ENCODE measurements around the gene KCTD16. TPM values are rescaled to one million over a fixed set of nuclear protein-coding genes. Genes with fewer than 3 reads are reported as not detected.

Gene KCTD16
- total RNA-seq, 1 experiment from 2014 or later: 0.08 TPM

GRCh38 chr5:144202726-144203125 lies 32.1 kb downstream of the KCTD16 start:
- in situ Hi-C loops (cut with HindIII; ENCODE audit: low pct_unique_long_range_greater_than_20kb, low sequenced_read_pairs): no loop called here
- TF ChIP-seq REST (IDR thresholded peaks at IDR 0.05; ENCODE audit: insufficient read depth in 1 of 2, low read depth in 2 of 2, low read length in 1 of 2) (no peak), POLR2AphosphoS5 (IDR thresholded peaks at IDR 0.05; ENCODE audit: low read depth, low read length) (no peak), SIN3A (IDR thresholded peaks at IDR 0.05; ENCODE audit: borderline replicate concordance, insufficient read depth, low read depth, low read length) (no peak), TCF7L2 (IDR thresholded peaks at IDR 0.05; ENCODE audit: low read depth, low read length) (no peak), CTCF (IDR thresholded peaks at IDR 0.05) (no peak)
- POLR2A ChIA-PET: no interaction called here

GRCh38 chr5:144203750-144204596 lies 33.3 kb downstream of the KCTD16 start:
- Histone ChIP-seq H3K36me3 (ENCODE audit: control insufficient read depth, insufficient read depth, low read length) (no peaks in the 10 kb centered on the region), H3K9me3 (ENCODE audit: control insufficient read depth, insufficient read depth, low read depth, low read length) (no peaks in the 10 kb centered on the region), H3K4me1 (ENCODE audit: control insufficient read depth, insufficient read depth, low read length) (no peaks in the 10 kb centered on the region), H3K4me3 (ENCODE audit: low read depth in 2 of 2, low read length in 2 of 2) (no peak overlapping the region), H3K27me3 (ENCODE audit: control insufficient read depth, insufficient read depth, low read length) (peaks cover 41% of the 10 kb centered on the region), H3K27ac (ENCODE audit: low read length) (no peak overlapping the region)
- intact Hi-C loops (cut with micrococcal nuclease; ENCODE audit: unreplicated experiment): loop anchor here (5.0 to 10.0 kb wide), 4 partner anchors 191 to 1623 kb away; no protein-coding TSS in a partner anchor
- TF ChIP-seq REST (IDR thresholded peaks at IDR 0.05; ENCODE audit: insufficient read depth in 1 of 2, low read depth in 2 of 2, low read length in 1 of 2) (0 out of 4 replicates have a peak, but pooled peaks of 1 of the 2 experiments have one; percentile 23), POLR2AphosphoS5 (IDR thresholded peaks at IDR 0.05; ENCODE audit: low read depth, low read length) (no peak), CTCF (IDR thresholded peaks at IDR 0.05) (peak; percentile 82; the same call in 1 of the 2 replicates), TCF7L2 (IDR thresholded peaks at IDR 0.05; ENCODE audit: low read depth, low read length) (no peak)
- ChIA-PET POLR2A (no interaction called here), CTCF (interaction anchor here (0.5 to 0.7 kb wide), 2 partner anchors 1034 to 1641 kb away, joined by 3 read pairs; no protein-coding TSS in a partner anchor)
- peak; percentile 72 for DNase-seq (ENCODE audit: low read depth, low spot score)
- ATAC-seq: peak; percentile 89
- no TSS peak for BruUV-seq (replicated peaks)
- in situ Hi-C loops (cut with HindIII; ENCODE audit: low pct_unique_long_range_greater_than_20kb, low sequenced_read_pairs): no loop called here

More at GRCh38 chr5:144202726-144203125, 32.1 kb downstream of the KCTD16 start:
- Histone ChIP-seq H3K27me3 (ENCODE audit: control insufficient read depth, insufficient read depth, low read length) (peaks cover 33% of the 10 kb centered on the region), H3K4me1 (ENCODE audit: control insufficient read depth, insufficient read depth, low read length) (no peaks in the 10 kb centered on the region), H3K9me3 (ENCODE audit: control insufficient read depth, insufficient read depth, low read depth, low read length) (no peaks in the 10 kb centered on the region), H3K4me3 (ENCODE audit: low read depth in 2 of 2, low read length in 2 of 2) (no peak overlapping the region), H3K27ac (ENCODE audit: low read length) (no peak overlapping the region), H3K36me3 (ENCODE audit: control insufficient read depth, insufficient read depth, low read length) (no peaks in the 10 kb centered on the region)
- ATAC-seq (no peak), DNase-seq (ENCODE audit: low read depth, low spot score) (no peak)
- intact Hi-C loops (cut with micrococcal nuclease; ENCODE audit: unreplicated experiment): loop anchor here (5.0 to 10.0 kb wide), 4 partner anchors 192 to 1625 kb away; no protein-coding TSS in a partner anchor
- CTCF ChIA-PET: no interaction called here
- no TSS peak for BruUV-seq (replicated peaks)

Measured in Panc1 (cell line).